Osteocyte (in vitro differentiated cells): ENCODE results near the gene SSC5D. TPM values are rescaled to one million over a fixed set of nuclear protein-coding genes. Genes with fewer than 3 reads are reported as not detected.
"Not testable (repeated sequence)": the region's sequence is repeated elsewhere in the genome, so short reads cannot be mapped to it uniquely, and the experiment has no call there.

Experiments used
- DNase-seq: peaks from one replicate; pipeline ENCODE4 v3.0.0; 2021; ENCODE audit warnings: mixed read lengths; ENCODE audit not compliant: unreplicated experiment; ENCODE audit errors: extremely low spot score
- H3K27ac Mint-ChIP-seq: one replicate; pipeline ENCODE4 v1.8.0; 2021; ENCODE audit warnings: mild to moderate bottlenecking, mixed read lengths; ENCODE audit not compliant: unreplicated experiment
- H3K27me3 Mint-ChIP-seq: one replicate; pipeline ENCODE4 v1.8.0; 2021; ENCODE audit warnings: mixed read lengths; ENCODE audit not compliant: unreplicated experiment
- H3K36me3 Mint-ChIP-seq: one replicate; pipeline ENCODE4 v1.8.0; 2021; ENCODE audit warnings: mixed read lengths; ENCODE audit not compliant: unreplicated experiment
- H3K4me1 Mint-ChIP-seq: one replicate; pipeline ENCODE4 v1.8.0; 2021; ENCODE audit warnings: mixed read lengths; ENCODE audit not compliant: unreplicated experiment
- H3K4me3 Mint-ChIP-seq: one replicate; pipeline ENCODE4 v1.8.0; 2021; ENCODE audit warnings: mild to moderate bottlenecking, moderate library complexity, mixed read lengths; ENCODE audit not compliant: unreplicated experiment
- H3K9me3 Mint-ChIP-seq: one replicate; pipeline ENCODE4 v1.8.0; 2021; ENCODE audit warnings: mixed read lengths; ENCODE audit not compliant: unreplicated experiment
- CTCF ChIP-seq: fragments of 200-600 bp; sonication (generic); IDR thresholded peaks from 2 replicates; pipeline ENCODE4 v1.5.0; 2021; ENCODE audit warnings: antibody characterized with exemption, mild to moderate bottlenecking, moderate library complexity
- total RNA-seq: library from RNA; stranded (reverse); gene quantifications from 2 replicates; pipeline ENCODE4 v1.2.1, GENCODE V29; 2021

Gene SSC5D
- total RNA-seq, 1 donor from 2014 or later: 21.5 TPM

GRCh38 chr19:55447421-55448174 is 40.6 kb upstream of the SSC5D start:
- no peak for DNase-seq
- peak; percentile 6 for TF ChIP-seq CTCF
- Mint-ChIP-seq H3K27me3 (peaks cover 33% of the 10 kb centered on the region), H3K9me3 (no peaks in the 10 kb centered on the region), H3K4me1 (peaks cover 9% of the 10 kb centered on the region), H3K4me3 (no peak overlapping the region), H3K36me3 (peaks cover 2% of the 10 kb centered on the region), H3K27ac (no peak overlapping the region)

- not testable (repeated sequence) for H3K36me3 Mint-ChIP-seq, H3K4me3 Mint-ChIP-seq, H3K27ac Mint-ChIP-seq, DNase-seq, H3K4me1 Mint-ChIP-seq, H3K9me3 Mint-ChIP-seq
- peaks cover 32% of the 10 kb centered on the region for H3K27me3 Mint-ChIP-seq
These were observed 40.1 kb upstream of the SSC5D start for GRCh38 chr19:55448175-55448490.

- H3K4me1 Mint-ChIP-seq: peaks cover 10% of the 10 kb centered on the region
- no peak overlapping the region for H3K4me3 Mint-ChIP-seq
- H3K9me3 Mint-ChIP-seq: no peaks in the 10 kb centered on the region
- peaks cover 5% of the 10 kb centered on the region for H3K36me3 Mint-ChIP-seq
- TF ChIP-seq CTCF: no peak
- H3K27me3 Mint-ChIP-seq: peaks cover 23% of the 10 kb centered on the region
- H3K27ac Mint-ChIP-seq: no peak overlapping the region
- DNase-seq: no peak
These were observed 38.8 kb upstream of the SSC5D start for GRCh38 chr19:55449469-55449868.

- peaks cover 12% of the 10 kb centered on the region for H3K27me3 Mint-ChIP-seq
- no peak overlapping the region for H3K27ac Mint-ChIP-seq
- no peaks in the 10 kb centered on the region for H3K9me3 Mint-ChIP-seq
- peaks cover 9% of the 10 kb centered on the region for H3K36me3 Mint-ChIP-seq
- H3K4me1 Mint-ChIP-seq: peaks cover 10% of the 10 kb centered on the region
- peak overlapping the region; percentile 47 for H3K4me3 Mint-ChIP-seq
- DNase-seq: no peak
- TF ChIP-seq CTCF: no peak
These were observed 36.9 kb upstream of the SSC5D start for GRCh38 chr19:55451163-55451964.

- H3K27ac Mint-ChIP-seq: no peak overlapping the region
- no peak for DNase-seq
- peaks cover 10% of the 10 kb centered on the region for H3K4me1 Mint-ChIP-seq
- no peak overlapping the region for H3K4me3 Mint-ChIP-seq
- H3K27me3 Mint-ChIP-seq: peaks cover 12% of the 10 kb centered on the region
- no peaks in the 10 kb centered on the region for H3K9me3 Mint-ChIP-seq
- no peak for TF ChIP-seq CTCF
- H3K36me3 Mint-ChIP-seq: peaks cover 9% of the 10 kb centered on the region
These were observed 36.1 kb upstream of the SSC5D start for GRCh38 chr19:55451965-55452748.
